Measurements from ENCODE around the gene FLNB. TPM values are rescaled to one million over a fixed set of nuclear protein-coding genes. Genes with fewer than 3 reads are reported as not detected.

FLNB gene
- total and polyA plus RNA-seq, 2 of the 13 experiments (the other 11 are each of a cell fraction or from before 2014, with no cell fraction given), result 106 to 130 TPM

- TF ChIP-seq ZNF512B (CRISPR knock-in tag; IDR thresholded peaks at IDR 0.05; ENCODE audit: borderline replicate concordance), result peak; percentile 59; the same call in 1 of the 2 replicates
- peak; percentile 73; the same call in 1 of the 2 replicates for TF ChIP-seq SIN3A (IDR thresholded peaks at IDR 0.05; ENCODE audit: borderline replicate concordance, low read depth, low read length)
- TF ChIP-seq ZBTB10 (CRISPR knock-in tag; IDR thresholded peaks at IDR 0.05; ENCODE audit: borderline replicate concordance), result peak; percentile 68; the same call in 1 of the 2 replicates
- peak; percentile 65 for TF ChIP-seq ZNF629 (CRISPR knock-in tag; conservative IDR thresholded peaks at IDR 0.05)
- peak; percentile 89 for TF ChIP-seq ZBTB34 (CRISPR knock-in tag; IDR thresholded peaks at IDR 0.05)
- 0 out of 2 replicates have a peak, but pooled peaks have one; percentile 31 for TF ChIP-seq ZFP37 (CRISPR knock-in tag; IDR thresholded peaks at IDR 0.05; ENCODE audit: borderline replicate concordance)
- TF ChIP-seq ZFY (CRISPR knock-in tag; IDR thresholded peaks at IDR 0.05), result peak; percentile 84
- TF ChIP-seq YY1 (IDR thresholded peaks at IDR 0.05; ENCODE audit: insufficient read depth, insufficient replicate concordance, low read depth, low read length), result peak; percentile 48
- no peak for TF ChIP-seq KDM4B (CRISPR knock-in tag; IDR thresholded peaks at IDR 0.05)
- TF ChIP-seq NCOA2 (CRISPR knock-in tag; IDR thresholded peaks at IDR 0.05), result peak; percentile 97
- TF ChIP-seq CENPT (CRISPR knock-in tag; IDR thresholded peaks at IDR 0.05; ENCODE audit: low read depth), result no peak
- no peak for TF ChIP-seq ZNF724P (CRISPR knock-in tag; IDR thresholded peaks at IDR 0.05; ENCODE audit: borderline replicate concordance)
- peak; percentile 48 for TF ChIP-seq STAG1 (CRISPR knock-in tag; IDR thresholded peaks at IDR 0.05)
- peak; percentile 85 for TF ChIP-seq TEAD3 (CRISPR knock-in tag; optimal IDR thresholded peaks at IDR 0.05; ENCODE audit: borderline replicate concordance)
- no peak for TF ChIP-seq RBFOX2 (IDR thresholded peaks at IDR 0.05; ENCODE audit: low read depth, low read length)
- no peak for TF ChIP-seq WIZ (CRISPR knock-in tag; IDR thresholded peaks at IDR 0.05)
- peak; percentile 49; the same call in 1 of the 2 replicates for TF ChIP-seq CHD4 (IDR thresholded peaks at IDR 0.05; ENCODE audit: borderline replicate concordance, low read length)
- TF ChIP-seq ELF1 (CRISPR knock-in tag; IDR thresholded peaks at IDR 0.05), result peak; percentile 61
- no peak for TF ChIP-seq PHF20 (CRISPR knock-in tag; IDR thresholded peaks at IDR 0.05)
- 0 out of 2 replicates have a peak, but pooled peaks have one; percentile 48 for TF ChIP-seq ZNF136 (CRISPR knock-in tag; IDR thresholded peaks at IDR 0.05; ENCODE audit: low read depth)
- 0 out of 2 replicates have a peak, but pooled peaks have one; percentile 45 for TF ChIP-seq KDM5A (IDR thresholded peaks at IDR 0.05; ENCODE audit: borderline replicate concordance, low read length)
Observed at GRCh38 chr3:58101499-58102389, 93.5 kb downstream of the FLNB start (continued).
